Lung (tissue), 12 donors: Measurements from ENCODE around the gene SOX14. TPM values are rescaled to one million over a fixed set of nuclear protein-coding genes. Genes with fewer than 3 reads are reported as not detected.

Experiments
- ATAC-seq: fragments of 200-7000 bp; cut with Tn5 transposase; one replicate; pipeline ENCODE4 v1.9.1; 2020; ENCODE audit warnings: moderate number of reproducible peaks; ENCODE audit not compliant: insufficient read depth, low FRiP score
- DNase-seq, 3 donors: peaks; one replicate each; pipeline ENCODE4 v3.0.0-alpha.2; 2013 to 2017
- H3K27ac ChIP-seq, 2 donors: one replicate each; pipeline ENCODE4 v1.5.1; 2013; ENCODE audit warnings: mild to moderate bottlenecking in 2 of 2, moderate library complexity in 2 of 2, control low read depth in 1 of 2, inconsistent platforms in 1 of 2, low read depth in 1 of 2, low read length in 1 of 2
- H3K27me3 ChIP-seq, 3 donors: one replicate each; pipeline ENCODE4 v1.5.1; 2013; ENCODE audit warnings: low read length in 2 of 3; ENCODE audit not compliant: control insufficient read depth in 3 of 3, insufficient read depth in 3 of 3
- H3K36me3 ChIP-seq, 4 donors: one replicate each; pipeline ENCODE4 v1.5.1; 2013; ENCODE audit warnings: low read length in 4 of 4, mild to moderate bottlenecking in 1 of 4, moderate library complexity in 1 of 4; ENCODE audit not compliant: control insufficient read depth in 4 of 4, insufficient read depth in 4 of 4
- H3K4me1 ChIP-seq, 5 donors: one replicate each; pipeline ENCODE4 v1.5.1; 2013; ENCODE audit warnings: low read length in 5 of 5, mild to moderate bottlenecking in 2 of 5, moderate library complexity in 1 of 5; ENCODE audit not compliant: control insufficient read depth in 5 of 5, insufficient read depth in 5 of 5
- H3K4me3 ChIP-seq: one replicate; pipeline ENCODE4 v1.5.1; 2013; ENCODE audit warnings: mild to moderate bottlenecking, control low read depth, moderate library complexity
- H3K9ac ChIP-seq, 2 donors: one replicate each; pipeline ENCODE4 v1.5.1; 2013; ENCODE audit warnings: low read length in 2 of 2, control low read depth in 1 of 2; ENCODE audit not compliant: insufficient read depth in 1 of 2
- H3K9me3 ChIP-seq, 4 donors: one replicate each; pipeline ENCODE4 v1.5.1; 2013; ENCODE audit warnings: low read length in 3 of 4, mild to moderate bottlenecking in 1 of 4, moderate library complexity in 1 of 4; ENCODE audit not compliant: control insufficient read depth in 4 of 4, insufficient read depth in 3 of 4
- CTCF ChIP-seq: IDR thresholded peaks from 2 replicates; pipeline ENCODE4 v1.5.1; 2012; ENCODE audit warnings: mild to moderate bottlenecking; ENCODE audit errors: control extremely low read depth, extremely low read depth
- WGBS, 2 donors: extraction: QIAGEN DNeasy Blood & Tissue Kit; methylation state at CpG; one replicate each; pipeline ENCODE4 v1.1.7; 2013; 5-methylcytosine and 5-hydroxymethylcytosine counted together
- polyA plus RNA-seq, 2 donors: library from polyadenylated mRNA; stranded (reverse); fragments of 200-250 nt; gene quantifications; one replicate each; pipeline ENCODE4 v1.2.1, GENCODE V29; 2013
- total RNA-seq, 2 donors: library from RNA; depleted of rRNA in 1 of 2; stranded (reverse); fragments of >200 nt in 1 of 2; gene quantifications; one replicate each; pipeline ENCODE4 v1.2.1, GENCODE V29; 2014 to 2021
- donor health status: control.
- donor health status: control.
- donor health status: Bipolar disorder and iron deficiency.
- donor health status: healthy.
- donor health status: DM: yes; HTN: yes; CAD: no.

SOX14 gene
- total and polyA plus RNA-seq, 4 donors: not detected

- DNase-seq: no peak
- WGBS, 2 donors: 7% methylated on average over 28 of the region's 28 CpGs
- H3K4me3 ChIP-seq: no peak overlapping the region
- ATAC-seq: no peak
- TF ChIP-seq CTCF: no peak
- no peak overlapping the region for H3K9ac ChIP-seq
- H3K9me3 ChIP-seq: peaks cover 0 to 9% (median 0%) of the 10 kb centered on the region in 4 donors
- H3K36me3 ChIP-seq: no peaks in the 10 kb centered on the region
- no peak overlapping the region for H3K27ac ChIP-seq
- peaks cover 14 to 75% (median 66%) of the 10 kb centered on the region in 3 donors for H3K27me3 ChIP-seq
- H3K4me1 ChIP-seq: peaks cover 0 to 6% (median 0%) of the 10 kb centered on the region in 5 donors
These were observed 3.6 kb upstream of the SOX14 start for GRCh38 chr3:137760341-137761098.

- WGBS, 2 donors: 4 to 5% methylated on average over 24 of the region's 24 CpGs
- peaks cover 0 to 9% (median 0%) of the 10 kb centered on the region in 4 donors for H3K9me3 ChIP-seq
- H3K27me3 ChIP-seq: peaks cover 14 to 82% (median 72%) of the 10 kb centered on the region in 3 donors
- no peaks in the 10 kb centered on the region for H3K36me3 ChIP-seq
- ATAC-seq (no peak), DNase-seq (no peak)
- H3K27ac ChIP-seq: no peak overlapping the region
- no peak overlapping the region for H3K9ac ChIP-seq
- H3K4me3 ChIP-seq: no peak overlapping the region
- H3K4me1 ChIP-seq: peaks cover 0 to 6% (median 0%) of the 10 kb centered on the region in 5 donors
- TF ChIP-seq CTCF: no peak
These were observed 3.0 kb upstream of the SOX14 start for GRCh38 chr3:137761099-137761562.

- Histone ChIP-seq H3K9me3 (peaks cover 0 to 9% (median 0%) of the 10 kb centered on the region in 4 donors), H3K4me3 (no peak overlapping the region), H3K27me3 (peaks cover 14 to 89% (median 79%) of the 10 kb centered on the region in 3 donors), H3K9ac (no peak overlapping the region), H3K27ac (no peak overlapping the region), H3K4me1 (peaks cover 0 to 8% (median 0%) of the 10 kb centered on the region in 5 donors), H3K36me3 (no peaks in the 10 kb centered on the region)
- ATAC-seq: no peak
- DNase-seq: no peak
- no peak for TF ChIP-seq CTCF
- WGBS, 2 donors: 4 to 6% methylated on average over 54 of the region's 54 CpGs
These were observed 2.3 kb upstream of the SOX14 start for GRCh38 chr3:137761563-137762503.
